Gastroesophageal sphincter (tissue), 4 donors: ENCODE results near the gene RHBG. TPM values are rescaled to one million over a fixed set of nuclear protein-coding genes. Genes with fewer than 3 reads are reported as not detected.

Source experiments
- ATAC-seq: fragments of 150-250 bp; one replicate; pipeline ENCODE4 v1.9.1; 2016; ENCODE audit warnings: mild to moderate bottlenecking, moderate library complexity
- H3K27ac ChIP-seq, 4 donors: fragments of 200-600 bp; sonication (generic) in 3 of 4; 1 replicate in 3 of 4; 2 replicates in 1 of 4; pipeline ENCODE4 v1.5.1; 2016 to 2019
- H3K27me3 ChIP-seq: fragments of 200-600 bp; sonication (generic); one replicate; pipeline ENCODE4 v1.5.1; 2019
- H3K36me3 ChIP-seq, 2 donors: fragments of 200-600 bp; sonication (generic); one replicate each; pipeline ENCODE4 v1.5.1; 2019; ENCODE audit warnings: control low read depth in 1 of 2
- H3K4me1 ChIP-seq, 3 donors: fragments of 200-600 bp; sonication (generic); 1 replicate in 2 of 3; 2 replicates in 1 of 3; pipeline ENCODE4 v1.5.1; 2016 to 2019; ENCODE audit warnings: control low read depth in 2 of 3
- H3K4me3 ChIP-seq, 2 donors: fragments of 200-600 bp; sonication (generic); one replicate each; pipeline ENCODE4 v1.5.1; 2019; ENCODE audit warnings: mild to moderate bottlenecking in 1 of 2, moderate library complexity in 1 of 2
- H3K9me3 ChIP-seq, 3 donors: fragments of 200-600 bp; sonication (generic); one replicate each; pipeline ENCODE4 v1.5.1; 2017 to 2019; ENCODE audit warnings: control low read depth in 2 of 3
- CTCF ChIP-seq, 4 experiments: fragments of 200-600 bp in 2 of 4; fragments of 450-650 bp in 2 of 4; sonication (generic) in 1 of 4; IDR thresholded peaks; one replicate each; pipeline ENCODE4 v1.5.1; 2017 to 2019; ENCODE audit warnings: antibody characterized with exemption in 4 of 4, mild to moderate bottlenecking in 2 of 4, moderate library complexity in 2 of 4
- EP300 ChIP-seq: sonication (generic); formaldehyde crosslinking; IDR thresholded peaks from one replicate; pipeline ENCODE4 v1.6.1; 2017; ENCODE audit warnings: antibody characterized with exemption, mild to moderate bottlenecking
- POLR2A ChIP-seq, 2 donors: fragments of 450-650 bp; IDR thresholded peaks; one replicate each; pipeline ENCODE4 v1.6.1; 2017; ENCODE audit warnings: antibody characterized with exemption in 2 of 2, mild to moderate bottlenecking in 2 of 2, moderate library complexity in 1 of 2
- POLR2AphosphoS5 ChIP-seq: sonication (generic); formaldehyde crosslinking; IDR thresholded peaks from one replicate; pipeline ENCODE4 v1.6.1; 2017; ENCODE audit warnings: antibody characterized with exemption
- WGBS, 2 donors: methylation state at CpG; one replicate each; pipeline ENCODE4 v1.1.5; 2018; ENCODE audit warnings: low coverage in 1 of 2; 5-methylcytosine and 5-hydroxymethylcytosine counted together
- total RNA-seq, 4 donors: library from RNA; depleted of rRNA; stranded (reverse); fragments of >200 nt; gene quantifications; one replicate each; pipeline ENCODE4 v1.1.0, GENCODE V29; 2016

The RHBG gene
- total RNA-seq, 4 donors from 2014 or later = not detected

GRCh38 chr1:156383023-156383422 lies 14.0 kb downstream of the RHBG start:
- TF ChIP-seq POLR2AphosphoS5 = no peak
- peak in 3 of 4 experiments; percentile 65 to 88 (median 69) for TF ChIP-seq CTCF (IDR thresholded peaks at IDR 0.05)
- peak; percentile 69 for ATAC-seq
- H3K27me3 ChIP-seq = peaks cover 20% of the 10 kb centered on the region
- no peaks in the 10 kb centered on the region for H3K9me3 ChIP-seq
- peaks cover 0 to 2% (median 0%) of the 10 kb centered on the region in 3 donors for H3K4me1 ChIP-seq
- H3K27ac ChIP-seq = no peak overlapping the region
- WGBS, 2 donors = 78 to 83% methylated on average over 2 to 4 of the region's 9 CpGs
- no peaks in the 10 kb centered on the region for H3K36me3 ChIP-seq
- no peak overlapping the region for H3K4me3 ChIP-seq

- ATAC-seq = no peak
- peaks cover 0 to 10% (median 0%) of the 10 kb centered on the region in 3 donors for H3K4me1 ChIP-seq
- H3K36me3 ChIP-seq = no peaks in the 10 kb centered on the region
- H3K4me3 ChIP-seq = no peak overlapping the region
- 60 to 67% methylated on average over 1 to 3 of the region's 3 CpGs for WGBS, 2 donors
- no peak overlapping the region for H3K27ac ChIP-seq
- H3K9me3 ChIP-seq = no peaks in the 10 kb centered on the region
- TF ChIP-seq EP300 (no peak), CTCF (IDR thresholded peaks at IDR 0.05) (no peak), POLR2A (IDR thresholded peaks at IDR 0.05) (no peak), POLR2AphosphoS5 (no peak)
- H3K27me3 ChIP-seq = peaks cover 29% of the 10 kb centered on the region
Measured at GRCh38 chr1:156384007-156384406, 15.0 kb downstream of the RHBG start.

- no CpG with 5 or more reads among the region's 5 CpGs for WGBS, 2 donors
- Histone ChIP-seq H3K36me3 (no peaks in the 10 kb centered on the region), H3K27me3 (peaks cover 36% of the 10 kb centered on the region), H3K4me1 (peaks cover 0 to 10% (median 0%) of the 10 kb centered on the region in 3 donors), H3K9me3 (no peaks in the 10 kb centered on the region), H3K4me3 (no peak overlapping the region), H3K27ac (no peak overlapping the region)
- ATAC-seq = no peak
- TF ChIP-seq POLR2AphosphoS5 = no peak
- no peak for TF ChIP-seq CTCF (IDR thresholded peaks at IDR 0.05)
- no peak for TF ChIP-seq POLR2A (IDR thresholded peaks at IDR 0.05)
- TF ChIP-seq EP300 = no peak
Measured at GRCh38 chr1:156384658-156385057, 15.6 kb downstream of the RHBG start.

- H3K36me3 ChIP-seq = no peaks in the 10 kb centered on the region
- WGBS, 2 donors = 10 to 13% methylated on average over 2 of the region's 9 CpGs
- H3K4me3 ChIP-seq = no peak overlapping the region
- TF ChIP-seq POLR2AphosphoS5 (no peak), CTCF (IDR thresholded peaks at IDR 0.05) (peak in 3 of 4 experiments; percentile 82 to 92 (median 90))
- H3K4me1 ChIP-seq = peaks cover 0 to 10% (median 0%) of the 10 kb centered on the region in 3 donors
- ATAC-seq = peak; percentile 39
- peaks cover 45% of the 10 kb centered on the region for H3K27me3 ChIP-seq
- no peak overlapping the region for H3K27ac ChIP-seq
- H3K9me3 ChIP-seq = no peaks in the 10 kb centered on the region
Measured at GRCh38 chr1:156385534-156386031, 16.6 kb downstream of the RHBG start.

- no peak for TF ChIP-seq CTCF (IDR thresholded peaks at IDR 0.05)
- no peak for TF ChIP-seq EP300
- TF ChIP-seq POLR2A (IDR thresholded peaks at IDR 0.05) = no peak
- TF ChIP-seq POLR2AphosphoS5 = no peak
- 68% methylated on average over 4 of the region's 6 CpGs; no CpG with 5 or more reads in 1 of the 2 donors for WGBS, 2 donors
- H3K4me3 ChIP-seq = no peak overlapping the region
- peaks cover 0 to 10% (median 0%) of the 10 kb centered on the region in 3 donors for H3K4me1 ChIP-seq
- no peaks in the 10 kb centered on the region for H3K36me3 ChIP-seq
- H3K9me3 ChIP-seq = no peaks in the 10 kb centered on the region
- no peak for ATAC-seq
- peaks cover 52% of the 10 kb centered on the region for H3K27me3 ChIP-seq
- H3K27ac ChIP-seq = no peak overlapping the region
Measured at GRCh38 chr1:156386134-156386901, 17.3 kb downstream of the RHBG start.
